ENCODE measurements around the gene SETD1B.

DNA sequence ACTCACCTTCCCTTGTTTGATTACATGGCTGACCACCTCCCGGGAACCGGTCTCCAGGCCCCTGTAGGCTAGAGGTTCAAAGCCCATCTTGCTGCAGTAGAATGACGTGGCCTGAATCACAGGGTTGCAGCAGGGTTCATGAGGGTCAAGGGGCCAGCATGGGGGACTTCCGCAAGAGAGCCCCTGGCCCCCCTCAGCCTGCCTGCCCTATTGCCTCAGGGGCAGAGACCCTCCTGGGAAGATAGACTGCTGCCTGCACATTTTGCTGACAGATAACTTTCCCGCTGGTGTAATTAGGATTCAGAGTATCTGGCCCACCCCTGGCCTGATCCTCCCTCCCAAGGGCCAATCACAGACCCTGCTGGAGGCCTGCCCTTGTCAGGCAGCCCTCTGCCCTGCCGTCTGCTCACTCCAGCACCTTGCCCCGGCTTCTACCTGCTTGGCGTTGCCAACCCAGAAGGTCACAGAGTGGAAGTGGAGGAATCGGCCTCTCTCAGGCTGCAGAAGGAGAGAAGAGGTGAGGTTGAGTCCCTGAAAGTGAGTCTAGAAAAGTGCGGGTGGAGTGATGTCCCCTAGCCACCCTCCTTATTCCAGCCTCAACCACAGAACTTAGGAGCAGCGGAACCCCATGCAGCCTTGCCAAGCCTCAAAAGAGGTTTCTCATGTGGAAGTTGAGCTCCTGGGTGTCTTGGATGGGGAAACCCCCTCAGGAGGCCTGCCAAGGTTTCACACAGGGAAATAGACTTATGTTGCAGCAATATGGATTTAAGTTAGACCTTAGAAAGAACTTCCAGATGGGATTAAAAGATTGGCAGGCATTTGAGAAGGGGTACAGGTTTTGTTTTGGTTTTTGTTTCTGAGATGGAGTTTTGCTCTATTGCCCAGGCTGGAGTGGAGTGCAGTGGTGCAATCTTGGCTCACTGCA lies 53.8 kb downstream of the SETD1B start:
- TF ChIP-seq POLR2AphosphoS5 (IDR thresholded peaks at IDR 0.05), result no peak
- TF ChIP-seq, protein P1, sequence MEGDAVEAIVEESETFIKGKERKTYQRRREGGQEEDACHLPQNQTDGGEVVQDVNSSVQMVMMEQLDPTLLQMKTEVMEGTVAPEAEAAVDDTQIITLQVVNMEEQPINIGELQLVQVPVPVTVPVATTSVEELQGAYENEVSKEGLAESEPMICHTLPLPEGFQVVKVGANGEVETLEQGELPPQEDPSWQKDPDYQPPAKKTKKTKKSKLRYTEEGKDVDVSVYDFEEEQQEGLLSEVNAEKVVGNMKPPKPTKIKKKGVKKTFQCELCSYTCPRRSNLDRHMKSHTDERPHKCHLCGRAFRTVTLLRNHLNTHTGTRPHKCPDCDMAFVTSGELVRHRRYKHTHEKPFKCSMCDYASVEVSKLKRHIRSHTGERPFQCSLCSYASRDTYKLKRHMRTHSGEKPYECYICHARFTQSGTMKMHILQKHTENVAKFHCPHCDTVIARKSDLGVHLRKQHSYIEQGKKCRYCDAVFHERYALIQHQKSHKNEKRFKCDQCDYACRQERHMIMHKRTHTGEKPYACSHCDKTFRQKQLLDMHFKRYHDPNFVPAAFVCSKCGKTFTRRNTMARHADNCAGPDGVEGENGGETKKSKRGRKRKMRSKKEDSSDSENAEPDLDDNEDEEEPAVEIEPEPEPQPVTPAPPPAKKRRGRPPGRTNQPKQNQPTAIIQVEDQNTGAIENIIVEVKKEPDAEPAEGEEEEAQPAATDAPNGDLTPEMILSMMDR (IDR thresholded peaks at IDR 0.05), result no peak
